Gastrocnemius medialis (tissue), 4 donors: Measurements from ENCODE around the gene PRKG1. TPM values are rescaled to one million over a fixed set of nuclear protein-coding genes. Genes with fewer than 3 reads are reported as not detected.
A peak's percentile ranks its signal among the peaks of the same experiment; 100 is the strongest.

ENCODE experiments used
- ATAC-seq, 2 donors: fragments of 150-250 bp; one replicate each; pipeline ENCODE4 v1.9.1; 2016
- DNase-seq, 2 donors: peaks; one replicate each; pipeline ENCODE4 v3.0.0-alpha.2; 2019
- H3K27ac ChIP-seq, 4 donors: fragments of 200-600 bp; sonication (generic); 1 replicate in 1 of 4; 2 replicates in 3 of 4; pipeline ENCODE4 v1.5.1; 2016 to 2018; ENCODE audit warnings: mild to moderate bottlenecking in 2 of 4, moderate library complexity in 1 of 4
- H3K27me3 ChIP-seq, 3 donors: fragments of 200-600 bp; sonication (generic) in 2 of 3; 1 replicate in 1 of 3; 2 replicates in 2 of 3; pipeline versions ENCODE4 v1.5.1 to v1.6.0; 2016 to 2019; ENCODE audit warnings: mild to moderate bottlenecking in 1 of 3, moderate library complexity in 1 of 3
- H3K36me3 ChIP-seq, 2 donors: fragments of 200-600 bp; sonication (generic) in 1 of 2; one replicate each; pipeline ENCODE4 v1.5.1; 2017 to 2018
- H3K4me1 ChIP-seq, 2 donors: fragments of 200-600 bp; sonication (generic) in 1 of 2; one replicate each; pipeline ENCODE4 v1.5.1; 2016 to 2017; ENCODE audit warnings: mild to moderate bottlenecking in 2 of 2
- H3K4me3 ChIP-seq, 4 donors: fragments of 200-600 bp; sonication (generic) in 3 of 4; 1 replicate in 1 of 4; 2 replicates in 3 of 4; pipeline ENCODE4 v1.5.1; 2016 to 2019; ENCODE audit warnings: mild to moderate bottlenecking in 2 of 4
- H3K9me3 ChIP-seq, 3 donors: fragments of 200-600 bp; sonication (generic) in 2 of 3; 1 replicate in 1 of 3; 2 replicates in 2 of 3; pipeline ENCODE4 v1.5.1; 2016 to 2019
- POLR2A ChIP-seq, 2 donors: fragments of 450-650 bp; IDR thresholded peaks; one replicate each; pipeline ENCODE4 v1.6.1; 2017; ENCODE audit warnings: antibody characterized with exemption in 2 of 2, mild to moderate bottlenecking in 2 of 2, moderate library complexity in 2 of 2
- in situ Hi-C, 4 donors: fragments of 200-750 bp; cut with MboI; loops; one replicate each; pipeline versions ENCODE4 v1.15.0 to v1.8.0; 2017; ENCODE audit warnings: low sequenced_read_pairs in 4 of 4
- intact Hi-C: fragments of 100-400 bp; cut with DNase I; formaldehyde crosslinking; loops from one replicate; pipeline ENCODE4 v1.15.1; 2023; ENCODE audit warnings: low total_unique reads
- total RNA-seq, 4 donors: library from RNA; depleted of rRNA; stranded (reverse); fragments of >200 nt; gene quantifications; one replicate each; pipeline versions ENCODE4 v1.1.0 to v1.2.3, GENCODE V29; 2016
- TF ChIP-seq, protein P1 (sequence below), 5 experiments: fragments of 450-650 bp in 3 of 5; fragments of 200-600 bp in 2 of 5; sonication (generic) in 2 of 5; IDR thresholded peaks in 4 of 5; conservative IDR thresholded peaks in 1 of 5; 1 replicate in 4 of 5; 2 replicates in 1 of 5; pipeline ENCODE4 v1.5.1; 2016 to 2019; ENCODE audit warnings: antibody characterized with exemption in 5 of 5, mild to moderate bottlenecking in 3 of 5, moderate library complexity in 3 of 5

The PRKG1 gene
- total RNA-seq, 4 donors from 2014 or later, result 10.4 to 39.4 (median 25.1) TPM

DNA sequence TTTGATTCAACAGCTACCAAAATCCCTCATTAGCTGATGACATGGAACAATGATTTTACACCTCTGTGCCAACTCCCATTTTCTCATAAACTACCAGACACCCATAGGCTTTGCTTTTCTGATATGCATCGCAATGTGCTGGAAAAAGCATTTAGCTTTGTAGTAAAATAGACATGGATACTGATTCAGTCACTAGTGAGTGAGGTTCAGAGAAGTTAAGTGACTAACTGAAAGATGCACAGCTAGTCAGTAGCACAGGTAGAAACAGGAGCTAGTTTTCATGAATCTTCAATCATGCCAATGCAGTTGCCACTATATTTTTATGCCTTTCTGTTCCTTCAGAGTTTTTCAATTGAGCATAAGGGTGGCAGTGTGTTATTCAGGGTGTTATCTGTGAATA is 38.7 kb downstream of the PRKG1 start:
- no peaks in the 10 kb centered on the region for H3K27me3 ChIP-seq
- no peaks in the 10 kb centered on the region for H3K9me3 ChIP-seq
- in situ Hi-C loops, result no loop called here
- intact Hi-C loops, result no loop called here
- TF ChIP-seq POLR2A (IDR thresholded peaks at IDR 0.05), result no peak
- TF ChIP-seq, protein P1, sequence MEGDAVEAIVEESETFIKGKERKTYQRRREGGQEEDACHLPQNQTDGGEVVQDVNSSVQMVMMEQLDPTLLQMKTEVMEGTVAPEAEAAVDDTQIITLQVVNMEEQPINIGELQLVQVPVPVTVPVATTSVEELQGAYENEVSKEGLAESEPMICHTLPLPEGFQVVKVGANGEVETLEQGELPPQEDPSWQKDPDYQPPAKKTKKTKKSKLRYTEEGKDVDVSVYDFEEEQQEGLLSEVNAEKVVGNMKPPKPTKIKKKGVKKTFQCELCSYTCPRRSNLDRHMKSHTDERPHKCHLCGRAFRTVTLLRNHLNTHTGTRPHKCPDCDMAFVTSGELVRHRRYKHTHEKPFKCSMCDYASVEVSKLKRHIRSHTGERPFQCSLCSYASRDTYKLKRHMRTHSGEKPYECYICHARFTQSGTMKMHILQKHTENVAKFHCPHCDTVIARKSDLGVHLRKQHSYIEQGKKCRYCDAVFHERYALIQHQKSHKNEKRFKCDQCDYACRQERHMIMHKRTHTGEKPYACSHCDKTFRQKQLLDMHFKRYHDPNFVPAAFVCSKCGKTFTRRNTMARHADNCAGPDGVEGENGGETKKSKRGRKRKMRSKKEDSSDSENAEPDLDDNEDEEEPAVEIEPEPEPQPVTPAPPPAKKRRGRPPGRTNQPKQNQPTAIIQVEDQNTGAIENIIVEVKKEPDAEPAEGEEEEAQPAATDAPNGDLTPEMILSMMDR (IDR thresholded peaks at IDR 0.05 in 4 of 5, conservative IDR thresholded peaks at IDR 0.05 in 1 of 5), result no peak
- DNase-seq, result no peak
- no peaks in the 10 kb centered on the region for H3K36me3 ChIP-seq
- no peak overlapping the region for H3K4me3 ChIP-seq
- peaks cover 0 to 28% of the 10 kb centered on the region in 2 donors for H3K4me1 ChIP-seq
- no peak for ATAC-seq
- no peak overlapping the region for H3K27ac ChIP-seq

DNA sequence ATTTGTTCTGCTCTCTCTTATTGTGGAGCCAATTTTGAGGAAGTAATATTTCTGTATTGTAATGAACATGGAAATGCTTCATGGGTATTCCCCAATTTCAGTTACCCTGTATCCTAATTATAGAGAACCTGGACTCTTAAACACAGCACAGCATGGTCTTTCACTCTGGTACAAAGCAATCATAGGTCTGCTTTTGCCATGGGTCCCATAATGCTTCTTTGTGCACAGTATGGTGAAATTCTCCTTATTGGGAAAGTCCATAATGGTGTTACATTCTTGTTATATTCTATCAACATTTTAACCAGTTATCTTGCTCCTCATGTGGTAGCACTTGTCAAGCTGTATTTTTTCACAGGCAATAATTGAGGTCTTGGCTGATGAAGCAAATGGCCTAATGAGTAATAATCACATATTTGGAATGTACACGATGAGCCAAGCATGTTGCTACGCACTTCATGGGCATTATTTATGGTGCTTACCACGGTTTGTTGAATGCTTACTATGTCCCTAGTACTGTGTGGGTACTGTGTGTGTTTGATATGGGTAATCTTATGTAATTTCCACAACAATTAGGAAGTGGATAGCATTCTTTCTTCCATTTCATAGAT is 42.9 kb downstream of the PRKG1 start:
- Histone ChIP-seq H3K27ac (peak overlapping the region in 1 of 4 donors; percentile 51), H3K36me3 (no peaks in the 10 kb centered on the region), H3K9me3 (no peaks in the 10 kb centered on the region), H3K4me3 (no peak overlapping the region), H3K27me3 (no peaks in the 10 kb centered on the region), H3K4me1 (peaks cover 12 to 31% of the 10 kb centered on the region in 2 donors)
- no peak for ATAC-seq
- TF ChIP-seq, protein P1 (IDR thresholded peaks at IDR 0.05 in 4 of 5, conservative IDR thresholded peaks at IDR 0.05 in 1 of 5), result no peak
- no peak for TF ChIP-seq POLR2A (IDR thresholded peaks at IDR 0.05)
- no peak for DNase-seq
- in situ Hi-C loops (no loop called here), intact Hi-C loops (no loop called here)

DNA sequence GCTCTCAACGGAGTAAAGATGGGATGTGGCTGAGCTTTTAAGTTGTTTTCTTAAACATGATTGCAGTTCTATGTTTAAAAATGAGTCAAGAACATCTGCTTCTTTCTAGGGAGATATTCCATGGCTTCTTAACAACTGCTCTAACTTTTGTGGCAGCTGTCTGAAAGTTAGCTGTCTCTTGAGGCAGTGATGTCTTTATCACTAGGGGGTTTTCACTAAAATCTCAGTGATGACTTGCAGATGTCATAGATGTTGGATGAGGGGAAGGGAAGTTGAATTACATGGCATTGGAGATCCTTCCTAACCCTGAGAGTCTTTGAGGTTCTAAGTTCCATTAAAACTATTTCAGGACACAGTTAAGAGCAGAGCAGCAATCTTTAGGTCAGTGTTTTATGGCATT is 43.5 kb downstream of the PRKG1 start:
- Histone ChIP-seq H3K36me3 (no peaks in the 10 kb centered on the region), H3K4me1 (peaks cover 12 to 31% of the 10 kb centered on the region in 2 donors), H3K4me3 (no peak overlapping the region), H3K27ac (peak overlapping the region in 1 of 4 donors; percentile 51), H3K27me3 (no peaks in the 10 kb centered on the region), H3K9me3 (no peaks in the 10 kb centered on the region)
- in situ Hi-C loops, result no loop called here
- no peak for DNase-seq
- TF ChIP-seq POLR2A (IDR thresholded peaks at IDR 0.05), result no peak
- intact Hi-C loops, result no loop called here
- ATAC-seq, result peak; percentile 41 to 65

DNA sequence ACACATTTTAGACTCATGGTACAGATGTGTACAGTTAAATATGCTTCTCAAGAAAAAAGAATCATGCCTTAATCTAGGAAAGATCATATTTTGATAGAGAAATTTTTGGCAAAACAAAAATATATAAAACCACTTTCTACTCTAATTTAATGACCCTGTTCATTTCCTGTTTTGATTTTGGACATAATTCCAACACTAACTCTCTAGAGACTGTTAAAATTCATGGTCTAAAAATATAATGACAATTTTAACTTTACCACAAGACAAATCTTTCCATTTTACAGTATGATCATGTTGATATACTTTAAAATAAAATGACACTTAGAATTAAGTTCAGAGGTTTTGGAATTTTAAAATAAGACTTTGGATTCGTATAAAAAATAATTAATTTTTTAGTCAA is 45.2 kb downstream of the PRKG1 start:
- H3K27me3 ChIP-seq, result no peaks in the 10 kb centered on the region
- ATAC-seq, result no peak
- TF ChIP-seq, protein P1 (IDR thresholded peaks at IDR 0.05 in 4 of 5, conservative IDR thresholded peaks at IDR 0.05 in 1 of 5), result no peak
- TF ChIP-seq POLR2A (IDR thresholded peaks at IDR 0.05), result no peak
- H3K27ac ChIP-seq, result no peak overlapping the region
- no peaks in the 10 kb centered on the region for H3K36me3 ChIP-seq
- intact Hi-C loops, result no loop called here
- no peak overlapping the region for H3K4me3 ChIP-seq
- H3K4me1 ChIP-seq, result peaks cover 12 to 31% of the 10 kb centered on the region in 2 donors
- DNase-seq, result no peak
- H3K9me3 ChIP-seq, result no peaks in the 10 kb centered on the region
- in situ Hi-C loops, result no loop called here

DNA sequence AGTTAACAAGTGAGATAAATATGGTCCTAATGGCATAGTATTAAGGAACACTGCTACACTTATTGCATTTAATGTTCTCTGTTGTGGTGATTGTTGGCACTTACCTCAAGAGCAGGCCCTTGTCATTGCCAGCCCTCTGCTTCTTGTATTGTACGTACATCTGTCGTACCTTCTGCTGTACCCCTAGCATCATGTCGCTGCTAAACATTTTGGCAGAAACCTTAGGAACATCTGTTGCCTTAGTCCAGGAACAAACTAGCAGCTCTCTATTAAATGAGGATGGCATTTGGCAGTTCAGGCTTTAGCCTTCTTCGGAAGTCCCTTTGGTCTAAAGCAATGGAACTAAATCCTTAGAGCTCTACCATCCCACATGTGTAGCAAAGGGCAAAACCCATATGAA is 47.6 kb downstream of the PRKG1 start:
- Histone ChIP-seq H3K36me3 (no peaks in the 10 kb centered on the region), H3K4me1 (peaks cover 12 to 22% of the 10 kb centered on the region in 2 donors), H3K27ac (no peak overlapping the region), H3K27me3 (no peaks in the 10 kb centered on the region), H3K4me3 (no peak overlapping the region), H3K9me3 (no peaks in the 10 kb centered on the region)
- intact Hi-C loops, result no loop called here
- TF ChIP-seq, protein P1 (IDR thresholded peaks at IDR 0.05 in 4 of 5, conservative IDR thresholded peaks at IDR 0.05 in 1 of 5), result no peak
- TF ChIP-seq POLR2A (IDR thresholded peaks at IDR 0.05), result no peak
- ATAC-seq, result no peak
- in situ Hi-C loops, result no loop called here
- no peak for DNase-seq
